ENCODE results near the gene PCDHGA2. TPM values are rescaled to one million over a fixed set of nuclear protein-coding genes. Genes with fewer than 3 reads are reported as not detected.
"Not testable (repeated sequence)": the region's sequence is repeated elsewhere in the genome, so short reads cannot be mapped to it uniquely, and the experiment has no call there.

PCDHGA2 gene
- polyA plus RNA-seq, 1 donor = 2.1 TPM

GRCh38 chr5:141346017-141346416, 7.5 kb downstream of the PCDHGA2 start:
- DNase-seq (ENCODE audit: low read depth) = not testable (repeated sequence)

GRCh38 chr5:141349917-141350619, 11.5 kb downstream of the PCDHGA2 start, which contains the start of gene PCDHGB1:
PCDHGB1 (plus strand) TSS chr5:141350099; CDS start chr5:141350261, 162 bp downstream.
- DNase-seq (ENCODE audit: low read depth) = no peak

- no peak for DNase-seq (ENCODE audit: low read depth)
These were observed 13.0 kb downstream of the PCDHGA2 start for GRCh38 chr5:141351591-141351990.

- DNase-seq (ENCODE audit: low read depth) = no peak
These were observed 16.4 kb downstream of the PCDHGA2 start, which contains the start of gene PCDHGA4 for GRCh38 chr5:141354900-141355469. PCDHGA4 (plus strand) TSS chr5:141355021; CDS start chr5:141355108, 87 bp downstream.

GRCh38 chr5:141355641-141356040, 17.1 kb downstream of the PCDHGA2 start:
- DNase-seq (ENCODE audit: low read depth) = no peak

- DNase-seq (ENCODE audit: low read depth) = no peak
These were observed 17.6 kb downstream of the PCDHGA2 start for GRCh38 chr5:141356133-141356532.

GRCh38 chr5:141356950-141357349, 18.4 kb downstream of the PCDHGA2 start:
- no peak for DNase-seq (ENCODE audit: low read depth)

- DNase-seq (ENCODE audit: low read depth) = no peak
These were observed 21.3 kb downstream of the PCDHGA2 start, which contains the start of gene PCDHGB2 for GRCh38 chr5:141359790-141360426. PCDHGB2 (plus strand) TSS chr5:141359994; CDS start chr5:141360136, 142 bp downstream.

GRCh38 chr5:141360685-141361084, 22.1 kb downstream of the PCDHGA2 start:
- no peak for DNase-seq (ENCODE audit: low read depth)

- DNase-seq (ENCODE audit: low read depth) = no peak
These were observed 24.2 kb downstream of the PCDHGA2 start for GRCh38 chr5:141362719-141363118.

GRCh38 chr5:141363952-141364660, 25.5 kb downstream of the PCDHGA2 start, which contains the start of gene PCDHGA5:
PCDHGA5 (plus strand) TSS chr5:141364162; CDS start chr5:141364331, 169 bp downstream.
- DNase-seq (ENCODE audit: low read depth) = no peak

- no peak for DNase-seq (ENCODE audit: low read depth)
These were observed 27.7 kb downstream of the PCDHGA2 start for GRCh38 chr5:141366016-141366896.

GRCh38 chr5:141369994-141370848, 31.7 kb downstream of the PCDHGA2 start, which contains the start of gene PCDHGB3:
PCDHGB3 (plus strand) TSS chr5:141370242; CDS start chr5:141370395, 153 bp downstream.
- no peak for DNase-seq (ENCODE audit: low read depth)

- DNase-seq (ENCODE audit: low read depth) = no peak
These were observed 33.3 kb downstream of the PCDHGA2 start for GRCh38 chr5:141371572-141372475.

GRCh38 chr5:141373673-141374317, 35.2 kb downstream of the PCDHGA2 start, which contains the start of gene PCDHGA6:
PCDHGA6 (plus strand) TSS chr5:141373891; CDS start chr5:141374084, 193 bp downstream.
- DNase-seq (ENCODE audit: low read depth) = no peak

GRCh38 chr5:141374627-141375026, 36.1 kb downstream of the PCDHGA2 start:
- DNase-seq (ENCODE audit: low read depth) = no peak

- not testable (repeated sequence) for DNase-seq (ENCODE audit: low read depth)
These were observed 37.0 kb downstream of the PCDHGA2 start for GRCh38 chr5:141375444-141376155.

Measured in forelimb muscle (tissue), 1 donor.